CD4-positive, alpha-beta T cell treated with Interleukin-6 for 4 hours (primary cell): ENCODE results near the gene FUNDC2.
A peak's percentile ranks its signal among the peaks of the same experiment; 100 is the strongest.

Source experiments
- DNase-seq: peaks from one replicate; pipeline ENCODE4 v3.0.0-alpha.2; 2020; ENCODE audit warnings: mixed read lengths

The FUNDC2 gene

DNA sequence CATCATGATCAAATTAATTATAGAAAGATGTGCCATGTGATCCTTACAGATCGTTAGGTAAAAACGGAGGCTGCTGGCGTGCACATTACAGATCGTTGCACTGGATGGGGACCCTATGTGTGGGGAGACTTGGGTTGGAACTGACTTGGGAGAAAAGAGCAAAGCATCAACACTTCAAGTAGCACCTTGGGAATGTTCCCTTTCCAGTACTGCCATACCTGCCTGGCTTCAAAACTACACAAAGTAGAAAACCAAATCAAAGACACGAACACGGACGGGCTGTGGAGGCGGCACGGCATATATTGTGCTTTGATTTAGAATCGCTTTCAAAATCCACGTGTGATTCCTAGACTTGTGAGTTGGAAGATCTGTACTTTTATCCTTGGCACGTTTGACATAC, 43.4 kb downstream of the FUNDC2 start:
- DNase-seq, result no peak

- DNase-seq, result no peak
Observed at GRCh38 chrX:155070663-155070974, 44.0 kb downstream of the FUNDC2 start.

DNA sequence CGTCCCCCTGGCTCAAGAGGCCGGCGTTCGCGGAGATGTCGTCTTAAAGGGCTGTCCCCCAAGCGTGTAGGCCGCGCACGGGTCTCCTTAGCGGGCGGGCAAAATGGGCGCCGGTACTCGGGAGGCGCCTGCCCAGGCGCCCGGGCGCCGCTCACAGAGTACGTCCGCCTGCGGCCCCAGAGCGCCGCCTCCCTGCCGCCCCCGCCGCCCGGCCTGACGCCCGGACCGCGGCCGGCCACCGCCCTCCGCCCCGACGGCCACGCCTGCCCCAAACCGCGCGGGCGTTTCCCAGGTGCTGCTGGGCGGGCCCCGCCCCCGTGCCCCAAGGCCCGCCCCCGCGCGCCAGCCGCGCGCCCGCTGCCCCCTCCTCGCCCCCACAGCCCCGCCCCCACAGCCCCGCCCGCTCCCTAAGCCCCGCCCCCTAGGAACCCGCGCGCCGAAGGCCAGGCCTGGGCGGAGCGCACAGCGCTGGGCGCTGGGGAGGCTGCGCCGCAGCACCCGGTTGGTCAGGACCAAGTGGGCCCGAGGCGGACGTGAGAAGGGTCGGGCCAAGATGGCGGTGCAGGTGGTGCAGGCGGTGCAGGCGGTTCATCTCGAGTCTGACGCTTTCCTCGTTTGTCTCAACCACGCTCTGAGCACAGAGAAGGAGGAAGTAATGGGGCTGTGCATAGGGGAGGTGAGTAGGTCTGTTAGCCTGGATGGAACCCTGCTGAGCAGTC, 44.5 kb downstream of the FUNDC2 start, which contains the start of the genes BRCC3, CMC4 and MTCP1:
Gene BRCC3 (plus strand): TSS at position 534 of the 719 bp plus-strand sequence. CDS start 20 bp downstream, at position 554.
Gene CMC4 (minus strand): TSS at position 162 of the 719 bp plus-strand sequence. CDS start 7,113 bp downstream, outside the sequence.
Gene MTCP1 (minus strand): TSS at position 162 of the 719 bp plus-strand sequence. CDS start 5,126 bp downstream, outside the sequence.
- DNase-seq, result peak; percentile 79

GRCh38 chrX:155071694-155072280, 45.1 kb downstream of the FUNDC2 start:
- DNase-seq, result no peak

DNA sequence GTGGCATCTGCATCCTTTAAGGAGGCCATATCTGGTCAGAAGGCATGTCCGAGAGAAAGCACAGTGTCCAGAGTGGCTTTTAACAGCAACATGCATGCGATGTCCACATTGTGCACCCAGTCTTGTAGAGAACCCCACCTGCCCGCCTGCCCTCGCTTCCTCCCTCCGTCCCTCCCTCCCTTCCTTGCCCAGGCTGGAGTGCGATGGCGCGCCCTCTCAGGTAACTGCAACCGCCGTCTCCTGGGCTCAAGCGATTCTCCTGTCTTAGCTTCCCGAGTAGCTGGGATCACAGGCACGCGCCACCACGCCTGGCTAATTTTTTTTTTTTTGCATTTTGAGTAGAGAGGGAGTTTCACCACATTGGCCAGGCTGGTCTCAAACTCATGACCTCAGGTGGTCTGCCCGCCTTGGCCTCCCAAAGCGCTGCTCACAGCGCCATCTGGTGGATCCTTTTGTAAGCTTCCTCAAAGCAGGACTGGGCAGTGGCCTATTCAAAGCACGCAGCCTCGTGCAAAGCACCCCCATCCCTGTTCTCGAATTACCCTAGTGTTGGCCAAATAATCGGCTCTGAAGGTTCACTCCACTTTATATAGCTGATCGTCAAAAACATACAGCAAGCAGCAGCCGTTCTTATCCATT, 59.7 kb downstream of the FUNDC2 start:
- DNase-seq, result peak; percentile 53

DNA sequence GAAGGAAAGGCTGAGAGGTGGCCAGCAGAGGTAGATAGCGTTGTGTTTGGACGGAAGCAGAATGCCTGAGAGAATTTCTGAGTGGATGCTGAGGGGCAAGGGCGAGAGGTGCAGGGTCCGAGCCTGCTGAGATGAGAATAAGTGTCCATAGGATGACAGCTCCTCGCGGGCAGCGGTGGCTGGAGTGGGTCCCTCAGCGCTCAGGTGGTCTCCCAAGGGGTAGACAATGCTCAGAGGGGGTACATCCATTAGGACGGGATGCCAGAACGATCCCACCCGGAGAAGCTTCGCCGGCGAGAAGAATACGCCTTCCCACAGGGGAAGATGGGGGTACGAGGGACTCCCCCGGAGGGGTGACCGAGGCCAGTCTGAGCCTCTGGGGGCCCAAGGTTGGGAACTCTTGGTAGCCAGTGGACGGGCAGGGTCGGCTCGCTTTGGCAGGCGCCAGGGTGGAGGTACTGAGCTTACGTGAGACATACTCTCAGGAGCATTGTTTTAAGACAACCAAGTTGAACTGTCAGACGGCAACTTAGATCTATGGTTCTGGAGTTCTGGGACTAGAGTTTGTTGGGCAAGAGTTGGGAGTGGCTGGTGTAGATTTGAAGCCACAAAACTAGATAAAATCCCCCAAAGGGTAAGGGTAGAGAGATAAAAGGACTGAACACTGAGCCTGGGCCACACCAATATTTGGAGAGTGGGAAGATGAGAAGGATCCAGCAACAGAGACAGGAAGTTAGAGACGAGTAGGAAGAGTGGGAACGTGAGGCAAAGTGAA, 60.5 kb downstream of the FUNDC2 start:
- DNase-seq, result no peak

GRCh38 chrX:155094468-155095061, 67.9 kb downstream of the FUNDC2 start:
- DNase-seq, result peak; percentile 45

- DNase-seq, result no peak
Observed at GRCh38 chrX:155105919-155106318, 79.3 kb downstream of the FUNDC2 start.

DNA sequence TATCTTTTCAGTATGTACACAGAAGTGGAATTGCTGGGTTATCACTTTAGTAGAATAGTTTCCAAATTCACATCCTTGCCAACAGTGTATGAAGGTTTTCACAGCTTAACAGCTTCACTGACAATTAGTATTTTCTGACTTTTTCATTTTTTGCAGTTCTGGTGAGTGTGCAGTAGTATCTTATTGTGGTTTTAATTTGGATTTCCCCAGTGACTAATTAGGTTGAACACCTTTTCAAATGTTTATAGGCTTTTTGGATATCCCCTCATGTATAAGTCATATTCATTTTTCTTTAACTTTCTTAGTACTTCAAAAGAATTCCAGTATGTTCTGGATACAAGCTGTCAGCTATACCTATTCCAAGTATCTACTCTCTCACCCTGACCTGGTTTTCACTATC, 81.8 kb downstream of the FUNDC2 start:
- DNase-seq, result no peak
